Stimulated activated CD4-positive, alpha-beta T cell treated with anti-CD3 and anti-CD28 coated beads, TNF-alpha, amount 100 ng/mL, for 48 hours (primary cell): ENCODE measurements around the gene POLR2J.
"Not testable (repeated sequence)": the region's sequence is repeated elsewhere in the genome, so short reads cannot be mapped to it uniquely, and the experiment has no call there.

ENCODE experiments used
- DNase-seq, 3 donors: peaks; one replicate each; pipeline ENCODE4 v3.0.0-alpha.2; 2020; ENCODE audit warnings: low read depth in 3 of 3

The POLR2J gene

DNA sequence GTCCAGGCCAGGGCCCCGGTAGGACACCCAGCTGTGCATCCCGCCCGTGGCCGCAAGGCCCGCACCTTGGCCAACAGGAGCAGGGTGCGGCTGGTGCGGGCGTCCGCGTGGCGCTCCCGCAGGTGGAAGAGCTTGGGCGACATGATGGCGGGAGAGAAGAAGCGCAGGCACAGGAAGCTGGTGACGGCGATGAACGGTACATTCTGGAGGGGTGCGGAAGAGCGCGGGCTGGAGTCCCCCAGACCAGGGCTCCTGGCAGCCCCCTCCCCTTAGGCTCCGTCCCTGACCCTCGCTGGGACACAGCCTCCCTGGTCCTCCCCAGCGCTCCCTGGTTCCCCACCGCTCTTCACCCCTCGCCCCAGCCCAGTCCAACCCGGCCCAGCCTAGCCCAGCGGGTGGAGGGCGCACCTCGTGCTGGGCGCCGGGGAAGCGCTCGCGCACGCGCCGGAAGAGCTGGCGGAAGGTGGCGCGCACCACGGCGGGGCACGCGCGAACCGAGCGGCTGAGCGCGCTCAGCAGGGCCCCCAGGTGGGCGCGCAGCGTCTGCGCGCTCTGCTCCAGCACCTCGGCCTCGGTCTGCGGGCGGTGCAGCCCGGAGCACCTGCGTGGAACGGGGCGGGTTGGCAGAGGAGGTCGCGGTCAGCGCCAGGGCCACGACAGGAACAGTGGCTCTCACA, 15.9 kb upstream of the POLR2J start:
- not testable (repeated sequence) for DNase-seq

DNA sequence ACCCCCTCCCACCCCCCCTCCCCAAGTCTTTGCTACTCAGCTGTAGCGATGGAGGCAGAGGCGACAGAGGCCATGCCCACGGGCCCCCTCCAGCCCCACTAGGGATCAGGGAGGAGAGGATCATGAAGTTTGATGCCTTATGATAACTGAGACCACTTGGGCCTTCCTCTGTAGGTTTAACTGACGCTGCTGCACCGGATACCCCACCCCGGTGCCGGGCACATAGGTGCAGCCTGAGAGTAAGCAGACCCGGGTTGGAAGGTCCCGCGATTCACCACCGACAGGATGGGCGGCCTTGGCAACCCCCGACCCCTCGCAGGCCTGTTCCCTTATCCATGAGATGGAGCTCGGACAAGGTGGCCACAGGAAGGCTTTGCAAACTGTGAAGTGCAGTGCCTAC, 15.3 kb upstream of the POLR2J start:
- not testable (repeated sequence) for DNase-seq

- not testable (repeated sequence) for DNase-seq
Observed at GRCh38 chr7:102493220-102493935, 14.7 kb upstream of the POLR2J start.

DNA sequence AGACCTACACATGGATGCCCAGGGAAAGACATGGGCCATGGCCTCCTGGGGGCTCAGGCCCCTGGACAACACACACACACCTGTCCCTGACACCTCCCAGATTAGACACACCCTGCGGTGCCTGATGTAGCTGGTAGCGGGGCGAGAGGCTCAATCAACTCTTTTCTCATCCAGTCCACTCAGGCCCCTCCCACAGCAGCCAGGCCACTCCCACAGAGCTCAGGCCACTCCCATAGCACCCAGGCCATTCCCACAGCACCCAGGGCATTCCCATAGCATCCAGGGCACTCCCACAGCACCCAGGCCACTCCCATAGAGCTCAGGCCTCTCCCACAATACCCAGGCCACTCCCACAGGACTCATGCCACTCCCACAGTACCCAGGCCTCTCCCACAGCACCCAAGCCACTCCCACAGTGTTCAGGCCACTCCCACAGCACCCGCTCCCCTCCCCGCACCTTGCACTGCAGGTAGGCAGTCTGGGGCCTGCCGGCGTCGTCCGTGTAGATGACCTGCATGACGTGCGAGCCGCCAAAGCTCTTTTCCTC, 11.9 kb upstream of the POLR2J start:
- DNase-seq: peak in 2 of 3 donors; percentile 35 to 62

DNA sequence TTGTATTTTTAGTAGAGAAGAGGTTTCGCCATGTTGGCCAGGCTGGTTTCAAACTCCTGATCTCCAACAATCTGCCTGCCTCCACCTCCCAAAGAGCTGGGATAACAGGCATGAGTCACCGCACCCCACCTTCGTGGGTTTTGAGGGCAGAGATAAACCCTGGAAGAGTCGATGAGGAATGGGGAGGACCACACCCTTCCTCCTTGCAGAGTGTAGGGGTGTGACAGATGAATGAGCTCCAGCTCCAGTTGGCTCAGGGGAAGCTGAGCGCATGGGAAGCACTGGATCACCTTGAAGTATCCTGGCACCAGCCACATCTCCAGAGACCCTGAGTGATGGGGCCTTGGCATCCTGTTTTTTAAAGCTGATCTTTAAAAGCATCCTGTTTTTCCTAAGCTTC, 5.6 kb upstream of the POLR2J start:
- DNase-seq: not testable (repeated sequence)

DNA sequence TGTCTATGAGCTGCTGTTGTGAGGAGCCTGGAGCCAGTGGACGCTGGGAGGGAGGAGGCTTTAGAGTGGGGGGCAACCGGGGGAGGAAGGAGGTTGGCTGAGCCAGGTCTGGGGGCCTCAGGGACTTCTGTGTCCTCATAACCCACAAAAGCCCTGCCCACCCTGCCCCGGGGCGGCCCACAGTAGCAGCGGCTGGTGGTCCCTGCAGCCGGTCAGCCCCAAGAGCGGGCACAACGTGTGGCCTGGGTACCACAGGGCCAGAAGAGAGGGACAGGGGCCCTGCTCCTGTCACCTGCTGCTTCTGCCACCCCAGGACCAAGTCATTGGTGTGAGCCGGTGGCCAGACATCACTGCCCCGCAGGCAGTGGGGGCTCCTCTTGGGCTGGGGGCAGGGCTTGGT, 3.2 kb upstream of the POLR2J start:
- not testable (repeated sequence) for DNase-seq

DNA sequence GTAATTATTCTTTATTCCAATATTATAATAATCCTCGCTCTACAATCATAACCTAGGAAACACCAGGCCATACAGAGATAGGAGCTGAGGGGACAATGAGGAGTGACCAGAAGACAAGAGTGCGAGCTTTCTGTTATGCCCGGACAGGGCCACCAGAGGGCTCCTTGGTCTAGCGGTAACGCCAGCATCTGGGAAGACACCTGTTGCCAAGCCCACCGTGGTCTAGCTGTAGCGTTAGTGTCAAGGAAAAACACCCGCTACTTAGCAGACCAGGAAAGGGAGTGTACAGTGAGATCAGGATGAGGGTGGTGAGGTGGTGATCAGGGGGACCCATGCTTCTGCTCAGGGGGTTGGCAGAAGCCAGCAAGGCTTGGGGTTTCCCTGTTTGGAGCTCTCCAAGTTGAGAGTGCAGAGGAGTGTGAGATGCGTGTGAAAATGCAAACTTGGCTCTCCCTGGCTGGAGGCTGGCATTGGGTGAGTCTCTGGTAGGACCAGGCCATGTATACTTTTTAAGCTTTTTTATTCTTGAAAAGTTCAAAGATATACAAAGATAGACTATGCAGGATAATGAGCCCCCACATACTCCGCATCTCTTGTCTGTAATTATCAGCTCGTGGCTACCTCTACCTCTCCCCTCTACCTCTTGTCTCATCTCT, 1.4 kb upstream of the POLR2J start:
- not testable (repeated sequence) for DNase-seq

DNA sequence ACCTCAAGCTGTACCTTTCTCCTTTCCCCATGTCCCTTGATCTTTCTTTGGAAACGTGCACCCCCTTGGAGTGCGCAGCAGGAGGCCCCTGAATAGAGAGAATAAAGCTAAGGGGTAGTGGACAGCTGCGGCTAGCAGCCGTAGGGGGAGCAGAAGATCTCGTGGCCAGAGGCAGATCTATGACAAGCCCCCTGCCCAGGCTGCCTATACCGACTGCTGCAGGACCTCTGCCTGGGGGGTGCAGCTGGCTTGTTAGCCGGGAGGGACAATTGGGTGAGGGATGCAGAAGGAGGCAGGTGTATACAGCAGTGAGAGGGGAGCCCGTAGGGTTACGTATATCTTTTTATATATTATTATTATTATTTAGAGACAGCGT, 475 bp upstream of the POLR2J start:
- not testable (repeated sequence) for DNase-seq

DNA sequence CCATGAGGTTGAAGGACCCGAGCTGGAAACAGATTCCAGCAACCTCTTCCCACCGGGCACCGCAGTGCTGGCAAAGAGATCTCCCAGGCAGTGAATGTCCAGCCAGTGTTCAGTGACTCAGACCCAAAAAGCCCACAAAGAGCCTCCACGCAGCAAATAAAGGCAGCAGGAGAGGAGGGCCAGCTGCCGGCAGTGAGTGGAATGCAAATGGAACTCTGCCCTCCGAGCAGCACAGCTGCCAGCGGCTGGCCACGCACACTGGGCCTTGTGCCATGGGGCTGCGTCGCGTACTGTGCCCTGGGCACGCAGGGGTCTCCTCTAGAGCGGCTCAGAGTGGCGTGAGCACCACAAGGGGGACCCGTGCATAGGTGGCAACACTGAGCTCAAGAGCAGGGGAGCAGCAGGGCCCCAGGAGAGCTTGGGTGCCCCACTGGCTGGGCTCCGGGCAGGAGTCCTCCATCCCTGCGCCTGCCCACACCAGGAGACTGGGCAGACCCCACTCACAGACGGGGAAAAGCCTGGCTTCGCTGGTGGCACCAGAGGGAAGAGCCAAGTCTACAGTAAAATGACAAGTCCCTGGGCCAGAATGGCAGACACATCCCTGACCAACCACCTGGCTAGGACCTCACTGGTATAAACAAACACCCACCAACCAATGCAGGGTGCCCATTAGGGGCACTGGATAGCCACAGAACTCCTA, 3.8 kb downstream of the POLR2J start:
- DNase-seq: not testable (repeated sequence)

GRCh38 chr7:102474116-102474515, 4.6 kb downstream of the POLR2J start:
- not testable (repeated sequence) for DNase-seq

- no peak for DNase-seq
Observed at GRCh38 chr7:102473271-102473991, 5.3 kb downstream of the POLR2J start.

DNA sequence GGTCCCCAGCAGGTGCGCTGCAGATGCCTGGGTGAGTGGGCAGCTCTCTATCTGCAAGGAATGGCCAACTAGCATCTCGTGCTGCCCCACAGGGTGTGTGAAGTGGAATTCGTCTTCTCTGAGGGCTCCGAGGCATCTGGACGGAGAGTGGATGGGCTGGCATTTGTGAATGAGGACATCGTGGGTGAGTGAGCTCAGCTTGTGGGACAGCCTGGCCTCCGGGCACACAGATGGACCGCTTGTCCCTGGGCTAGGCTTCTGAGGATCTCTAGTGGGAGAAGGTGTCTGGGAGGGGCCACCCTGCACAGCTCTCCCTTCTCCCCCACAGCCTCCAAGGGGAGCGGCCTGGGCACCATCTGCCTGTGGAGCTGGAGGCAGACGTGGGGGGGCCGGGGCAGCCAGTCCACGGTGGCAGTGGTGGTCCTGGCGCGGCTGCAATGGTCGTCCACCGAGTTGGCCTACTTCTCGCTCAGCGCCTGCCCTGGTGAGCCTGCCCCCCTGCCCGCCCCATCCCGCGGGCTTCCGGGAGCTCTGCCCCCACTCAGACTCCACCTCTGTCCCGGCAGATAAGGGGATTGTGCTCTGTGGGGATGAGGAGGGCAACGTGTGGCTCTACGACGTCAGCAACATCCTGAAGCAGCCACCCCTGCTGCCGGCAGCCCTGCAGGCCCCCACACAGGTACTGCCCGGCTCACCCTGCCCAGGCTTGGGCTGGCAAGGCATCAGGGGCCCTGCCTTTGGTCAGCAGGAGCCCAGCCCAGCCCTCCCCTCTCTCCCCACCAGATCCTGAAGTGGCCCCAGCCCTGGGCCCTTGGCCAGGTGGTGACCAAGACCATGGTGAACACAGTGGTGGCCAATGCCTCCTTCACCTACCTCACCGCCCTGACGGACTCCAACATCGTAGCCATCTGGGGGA, 6.3 kb downstream of the POLR2J start:
- no peak for DNase-seq

DNA sequence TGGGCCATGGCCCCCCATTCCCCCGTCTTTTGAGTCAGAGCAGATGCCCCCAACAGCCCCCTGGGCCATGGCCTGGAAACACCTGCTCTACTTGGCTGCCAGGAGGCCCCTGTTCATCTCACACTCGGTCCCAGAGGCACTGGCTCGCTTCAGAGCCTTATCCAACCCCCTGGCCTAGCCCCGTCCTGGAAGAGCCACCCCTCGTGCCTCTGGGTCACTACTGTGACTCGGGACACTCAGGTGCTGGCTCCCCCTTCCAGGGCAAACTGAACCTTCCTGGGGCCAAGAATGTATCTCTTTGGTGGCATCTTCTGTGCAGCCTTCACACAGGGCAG, 7.0 kb downstream of the POLR2J start:
- DNase-seq: no peak

- no peak for DNase-seq
Observed at GRCh38 chr7:102469972-102470825, 8.5 kb downstream of the POLR2J start.

DNA sequence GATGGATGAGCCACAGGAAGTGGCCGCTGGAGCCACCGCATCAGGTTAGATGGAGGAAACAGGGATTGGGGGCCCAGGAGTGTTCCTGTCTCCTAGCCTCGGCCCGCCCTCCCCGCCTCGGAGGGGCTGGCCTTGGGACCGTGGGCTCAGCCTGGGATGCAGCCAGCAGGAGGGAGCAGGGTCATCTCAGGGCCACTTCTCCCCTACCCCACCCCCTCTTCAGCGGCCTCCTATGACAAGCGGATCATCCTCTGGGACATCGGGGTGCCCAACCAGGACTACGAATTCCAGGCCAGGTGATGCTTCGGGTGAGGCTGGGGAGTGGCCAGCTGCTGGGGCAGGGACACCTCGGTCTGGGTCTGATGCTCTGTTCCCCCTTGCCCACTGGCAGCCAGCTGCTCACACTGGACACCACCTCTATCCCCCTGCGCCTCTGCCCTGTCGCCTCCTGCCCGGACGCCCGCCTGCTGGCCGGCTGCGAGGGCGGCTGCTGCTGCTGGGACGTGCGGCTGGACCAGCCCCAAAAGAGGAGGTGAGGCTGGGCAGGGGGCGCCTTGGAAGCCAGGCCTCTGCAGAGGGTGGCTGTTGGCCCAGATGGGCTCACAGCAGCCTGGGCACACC, 9.3 kb downstream of the POLR2J start:
- no peak for DNase-seq

DNA sequence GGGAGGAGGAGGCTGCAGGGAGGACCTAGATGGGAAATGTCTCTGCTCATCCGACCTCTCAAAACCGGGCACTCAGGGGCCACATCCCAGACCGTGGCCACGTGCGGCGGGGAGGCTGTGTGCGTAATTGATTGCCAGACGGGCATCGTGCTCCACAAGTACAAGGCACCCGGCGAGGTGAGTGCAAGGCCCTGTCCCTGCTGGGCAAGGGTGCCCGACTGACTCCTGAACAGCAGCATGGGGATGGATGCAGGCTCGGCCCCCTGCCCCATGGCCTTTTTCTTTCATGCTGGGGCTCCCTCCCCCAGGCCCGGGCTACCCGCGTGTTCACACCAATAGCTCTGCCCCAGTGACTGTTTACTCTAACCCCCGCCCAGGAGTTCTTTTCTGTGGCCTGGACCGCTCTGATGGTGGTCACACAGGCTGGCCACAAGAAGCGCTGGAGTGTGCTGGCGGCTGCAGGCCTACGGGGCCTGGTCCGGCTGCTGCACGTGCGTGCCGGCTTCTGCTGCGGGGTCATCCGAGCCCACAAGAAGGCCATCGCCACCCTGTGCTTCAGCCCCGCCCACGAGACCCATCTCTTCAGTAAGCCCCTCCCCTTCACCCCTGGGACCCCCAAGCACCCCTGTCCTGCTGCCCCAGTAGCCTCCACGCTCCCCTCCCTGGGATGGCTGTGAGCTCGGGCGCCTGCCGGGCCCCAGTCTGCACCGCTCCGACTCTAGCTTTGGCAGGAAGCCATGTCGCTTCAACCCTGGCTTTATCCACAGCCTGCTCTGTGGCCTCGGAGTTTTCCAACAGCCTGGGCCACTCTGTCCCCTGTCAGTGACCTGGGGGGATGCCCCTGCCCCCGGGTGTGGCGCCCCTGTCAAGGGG, 10.0 kb downstream of the POLR2J start:
- no peak for DNase-seq

DNA sequence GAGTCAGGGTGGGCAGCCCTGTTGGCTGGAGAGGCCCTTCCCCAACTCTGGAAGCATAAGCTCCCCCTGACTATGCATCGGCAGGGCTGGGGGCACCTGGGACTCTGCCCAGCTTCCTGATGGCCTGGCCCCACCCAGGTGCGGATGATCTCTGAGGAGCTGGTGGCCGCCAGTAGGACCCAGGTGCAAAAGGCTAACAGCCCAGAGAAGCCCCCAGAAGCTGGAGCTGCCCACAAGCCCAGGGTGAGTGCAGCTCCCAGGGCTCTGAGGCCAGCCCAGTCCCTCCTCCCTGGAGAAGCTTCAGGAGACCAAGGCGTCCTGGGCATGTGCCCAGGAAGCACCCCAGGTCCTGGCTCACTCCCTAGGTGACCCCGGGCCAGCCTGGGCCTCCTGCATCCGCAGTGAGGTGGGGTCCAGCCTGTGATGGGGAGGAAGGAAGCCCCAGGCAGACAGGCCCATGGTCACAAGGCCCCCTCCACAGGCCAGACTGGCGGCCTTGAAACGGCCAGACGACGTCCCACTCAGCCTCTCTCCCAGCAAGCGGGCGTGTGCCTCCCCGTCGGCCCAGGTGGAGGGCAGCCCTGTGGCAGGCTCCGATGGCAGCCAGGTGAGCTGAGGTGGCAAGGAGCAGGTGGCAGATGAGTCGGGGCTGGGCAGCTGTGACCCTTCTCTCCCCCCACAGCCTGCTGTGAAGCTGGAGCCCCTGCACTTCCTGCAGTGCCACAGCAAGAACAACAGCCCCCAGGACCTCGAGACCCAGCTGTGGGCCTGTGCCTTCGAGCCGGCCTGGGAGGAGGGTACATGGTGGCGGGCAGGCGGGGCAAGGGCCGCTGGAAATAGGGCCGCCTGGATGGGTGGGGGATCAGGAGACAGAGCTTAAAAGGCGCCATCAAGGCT, 10.9 kb downstream of the POLR2J start:
- DNase-seq: no peak
